DND-41 (cell line): ENCODE data around the gene JAKMIP1.

Experiments used
- ATAC-seq: fragments of 200-7000 bp; cut with Tn5 transposase; 3 replicates; pipeline ENCODE4 v1.9.1; 2021; ENCODE audit warnings: low read depth; ENCODE audit not compliant: insufficient read depth
- DNase-seq: peaks from one replicate; pipeline ENCODE4 v3.0.0-alpha.2; 2020
- H2AFZ ChIP-seq: 2 replicates; pipeline ENCODE4 v1.6.0; 2012; ENCODE audit warnings: low read depth, low read length
- H3K27ac ChIP-seq: 2 replicates; pipeline ENCODE4 v1.5.1; 2012; ENCODE audit warnings: low read length, inconsistent platforms
- H3K27me3 ChIP-seq: fragments of 200-600 bp; sonication (generic); 2 replicates; pipeline ENCODE4 v1.6.0; 2012; ENCODE audit warnings: low read length, mild to moderate bottlenecking, inconsistent platforms; ENCODE audit not compliant: insufficient read depth, poor library complexity
- H3K36me3 ChIP-seq: 2 replicates; pipeline ENCODE4 v1.5.1; 2012; ENCODE audit warnings: low read length, inconsistent platforms; ENCODE audit not compliant: insufficient read depth
- H3K4me1 ChIP-seq: 2 replicates; pipeline ENCODE4 v1.5.1; 2012; ENCODE audit warnings: mild to moderate bottlenecking, low read length; ENCODE audit not compliant: insufficient read depth
- H3K4me2 ChIP-seq: 2 replicates; pipeline ENCODE4 v1.6.0; 2012; ENCODE audit warnings: mild to moderate bottlenecking, moderate library complexity, low read length, inconsistent platforms; ENCODE audit not compliant: insufficient read depth
- H3K4me3 ChIP-seq, 2 experiments: fragments of 200-600 bp in 1 of 2; shearing (Covaris generic) in 1 of 2; 2 replicates each; pipeline ENCODE4 v1.5.1; 2012 to 2016; ENCODE audit warnings: inconsistent platforms in 2 of 2, low read length in 2 of 2, mild to moderate bottlenecking in 2 of 2, low read depth in 1 of 2, moderate library complexity in 1 of 2
- H3K79me2 ChIP-seq: 2 replicates; pipeline ENCODE4 v1.6.0; 2012; ENCODE audit warnings: low read length, inconsistent platforms; ENCODE audit not compliant: insufficient read depth
- H3K9ac ChIP-seq: 2 replicates; pipeline ENCODE4 v1.6.0; 2012; ENCODE audit warnings: low read depth, mild to moderate bottlenecking, inconsistent platforms, low read length, moderate library complexity
- H3K9me3 ChIP-seq: 2 replicates; pipeline ENCODE4 v1.5.1; 2012; ENCODE audit warnings: low read length, moderate library complexity, mild to moderate bottlenecking, inconsistent platforms; ENCODE audit not compliant: insufficient read depth, severe bottlenecking
- H4K20me1 ChIP-seq: 2 replicates; pipeline ENCODE4 v1.6.0; 2012; ENCODE audit warnings: low read length; ENCODE audit not compliant: insufficient read depth
- CTCF ChIP-seq: IDR thresholded peaks from 2 replicates; pipeline ENCODE4 v1.5.1; 2012; ENCODE audit warnings: borderline replicate concordance, low read length, moderate library complexity, mild to moderate bottlenecking; ENCODE audit not compliant: poor library complexity, severe bottlenecking; ENCODE audit errors: extremely low read depth
- EZH2 ChIP-seq: IDR thresholded peaks from 3 replicates; pipeline ENCODE4 v1.6.1; 2012; ENCODE audit warnings: borderline replicate concordance, low read depth, mild to moderate bottlenecking, moderate library complexity, low read length, inconsistent platforms; ENCODE audit not compliant: severe bottlenecking

JAKMIP1 gene

GRCh38 chr4:6245246-6246169, 45.2 kb upstream of the JAKMIP1 start:
- Histone ChIP-seq H3K79me2 (no peaks in the 10 kb centered on the region), H3K4me3 (no peak overlapping the region), H3K9ac (no peak overlapping the region), H3K9me3 (peaks cover 7% of the 10 kb centered on the region), H2AFZ (no peak overlapping the region), H3K27ac (no peak overlapping the region), H3K27me3 (no peaks in the 10 kb centered on the region), H3K4me2 (no peak overlapping the region), H4K20me1 (0 out of 2 replicates have a peak, but pooled peaks cover 4% of the 10 kb centered on the region), H3K36me3 (no peaks in the 10 kb centered on the region), H3K4me1 (no peaks in the 10 kb centered on the region)
- no peak for ATAC-seq
- no peak for TF ChIP-seq EZH2
- TF ChIP-seq CTCF: no peak
- DNase-seq: no peak

- H3K27ac ChIP-seq: no peak overlapping the region
- no peaks in the 10 kb centered on the region for H3K79me2 ChIP-seq
- DNase-seq: no peak
- no peak overlapping the region for H3K9ac ChIP-seq
- no peak overlapping the region for H2AFZ ChIP-seq
- TF ChIP-seq EZH2: no peak
- TF ChIP-seq CTCF: no peak
- no peak for ATAC-seq
- H3K4me1 ChIP-seq: no peaks in the 10 kb centered on the region
- no peak overlapping the region for H3K4me2 ChIP-seq
- no peaks in the 10 kb centered on the region for H4K20me1 ChIP-seq
- no peaks in the 10 kb centered on the region for H3K36me3 ChIP-seq
- H3K4me3 ChIP-seq: no peak overlapping the region
- peaks cover 7% of the 10 kb centered on the region for H3K9me3 ChIP-seq
- no peaks in the 10 kb centered on the region for H3K27me3 ChIP-seq
These were observed 42.1 kb upstream of the JAKMIP1 start for GRCh38 chr4:6242271-6243029.

- Histone ChIP-seq H3K4me2 (no peak overlapping the region), H3K27me3 (no peaks in the 10 kb centered on the region), H3K9ac (no peak overlapping the region), H3K36me3 (no peaks in the 10 kb centered on the region), H4K20me1 (no peaks in the 10 kb centered on the region), H3K4me3 (no peak overlapping the region), H3K27ac (no peak overlapping the region), H3K4me1 (no peaks in the 10 kb centered on the region), H3K79me2 (no peaks in the 10 kb centered on the region), H3K9me3 (peaks cover 7% of the 10 kb centered on the region), H2AFZ (no peak overlapping the region)
- no peak for TF ChIP-seq CTCF
- no peak for TF ChIP-seq EZH2
- no peak for DNase-seq
- ATAC-seq: no peak
These were observed 40.9 kb upstream of the JAKMIP1 start for GRCh38 chr4:6241062-6241845.
